Mucosa of descending colon (tissue), 3 donors: ENCODE data around the gene CRYBB2. TPM values are rescaled to one million over a fixed set of nuclear protein-coding genes. Genes with fewer than 3 reads are reported as not detected.

Source experiments
- ATAC-seq: fragments of 200-7000 bp; cut with Tn5 transposase; one replicate; pipeline ENCODE4 v1.9.1; 2020; ENCODE audit warnings: mild to moderate bottlenecking, moderate library complexity
- DNase-seq, 3 donors: peaks; one replicate each; pipeline ENCODE4 v3.0.0-alpha.2; 2020
- H3K36me3 ChIP-seq: fragments of 200-600 bp; one replicate; pipeline ENCODE4 v1.8.0; 2021; ENCODE audit warnings: low read depth, mild to moderate bottlenecking
- H3K4me1 ChIP-seq: fragments of 200-600 bp; one replicate; pipeline ENCODE4 v1.8.0; 2021; ENCODE audit warnings: low read depth, mild to moderate bottlenecking
- H3K4me3 ChIP-seq: fragments of 200-600 bp; one replicate; pipeline ENCODE4 v1.8.0; 2021; ENCODE audit warnings: mild to moderate bottlenecking
- H3K9me3 ChIP-seq: fragments of 200-600 bp; one replicate; pipeline ENCODE4 v1.8.0; 2021; ENCODE audit warnings: mild to moderate bottlenecking
- CTCF ChIP-seq: fragments of 200-600 bp; IDR thresholded peaks from one replicate; pipeline ENCODE4 v1.8.0; 2022; ENCODE audit warnings: antibody characterized with exemption, mild to moderate bottlenecking
- intact Hi-C, 2 donors: fragments of 100-400 bp; cut with DNase I in 1 of 2; cut with micrococcal nuclease in 1 of 2; formaldehyde crosslinking; loops; one replicate each; pipeline versions ENCODE4 v1.11.0 to v1.11.1; 2022; cut with DNase I, micrococcal nuclease
- total RNA-seq, 3 donors: library from RNA; stranded (reverse); fragmentation: NEBNext Ultra II Directional in 2 of 3; extraction: Animal tissue kit (Norgen Biotek cat#: 25700) in 2 of 3; gene quantifications; one replicate each; pipeline versions ENCODE4 v1.2.1 to v1.2.4, GENCODE V29; 2021 to 2023
- donor health status: DM: no; HTN: no; CAD: no; lungs with moderate emphysema.
- donor health status: DM: no; HTN: no; CAD: no.
- donor health status: DM: no; HTN: yes; CAD: no.

CRYBB2 gene
- total RNA-seq, 3 donors from 2014 or later, result 0.84 TPM; not detected in 2

- H3K4me3 ChIP-seq, result no peak overlapping the region
- no peak for TF ChIP-seq CTCF
- intact Hi-C loops, result no loop called here
- no peaks in the 10 kb centered on the region for H3K4me1 ChIP-seq
- ATAC-seq (no peak), DNase-seq (no peak)
- H3K9me3 ChIP-seq, result no peaks in the 10 kb centered on the region
- no peaks in the 10 kb centered on the region for H3K36me3 ChIP-seq
Observed at GRCh38 chr22:25206998-25207397, 12.4 kb upstream of the CRYBB2 start.

- no peak for ATAC-seq
- DNase-seq, result no peak
- TF ChIP-seq CTCF, result no peak
- no peak overlapping the region for H3K4me3 ChIP-seq
- no peaks in the 10 kb centered on the region for H3K36me3 ChIP-seq
- H3K9me3 ChIP-seq, result no peaks in the 10 kb centered on the region
- intact Hi-C loops, result no loop called here
- H3K4me1 ChIP-seq, result no peaks in the 10 kb centered on the region
Observed at GRCh38 chr22:25207553-25208157, 11.8 kb upstream of the CRYBB2 start.

GRCh38 chr22:25208328-25208727 lies 11.1 kb upstream of the CRYBB2 start:
- no peak overlapping the region for H3K4me3 ChIP-seq
- no peaks in the 10 kb centered on the region for H3K4me1 ChIP-seq
- intact Hi-C loops, result no loop called here
- DNase-seq (no peak), ATAC-seq (no peak)
- no peak for TF ChIP-seq CTCF
- H3K36me3 ChIP-seq, result no peaks in the 10 kb centered on the region
- no peaks in the 10 kb centered on the region for H3K9me3 ChIP-seq

GRCh38 chr22:25208743-25209505 lies 10.5 kb upstream of the CRYBB2 start:
- ATAC-seq, result no peak
- intact Hi-C loops, result no loop called here
- no peak overlapping the region for H3K4me3 ChIP-seq
- no peaks in the 10 kb centered on the region for H3K36me3 ChIP-seq
- no peaks in the 10 kb centered on the region for H3K4me1 ChIP-seq
- DNase-seq, result no peak
- TF ChIP-seq CTCF, result no peak
- no peaks in the 10 kb centered on the region for H3K9me3 ChIP-seq

GRCh38 chr22:25210793-25211192 lies 8.6 kb upstream of the CRYBB2 start:
- no peak for ATAC-seq
- DNase-seq, result no peak
- intact Hi-C loops, result no loop called here
- Histone ChIP-seq H3K36me3 (no peaks in the 10 kb centered on the region), H3K9me3 (no peaks in the 10 kb centered on the region), H3K4me3 (no peak overlapping the region), H3K4me1 (no peaks in the 10 kb centered on the region)
- no peak for TF ChIP-seq CTCF
